Fibroblast of lung (primary cell): ENCODE measurements around the gene FAM169A.

Experiments used
- CTCF ChIP-seq, 2 donors: IDR thresholded peaks in 1 of 2; conservative IDR thresholded peaks in 1 of 2; 1 replicate in 1 of 2; 2 replicates in 1 of 2; pipeline ENCODE4 v1.5.1; 2011 to 2012; ENCODE audit warnings: low read length in 2 of 2, control low read depth in 1 of 2, inconsistent platforms in 1 of 2, low read depth in 1 of 2, mild to moderate bottlenecking in 1 of 2
- EZH2 ChIP-seq: IDR thresholded peaks from 2 replicates; pipeline ENCODE4 v1.5.1; 2012; ENCODE audit warnings: low read length, control low read depth, mild to moderate bottlenecking; ENCODE audit errors: missing control alignments

- TF ChIP-seq EZH2 (no peak), CTCF (conservative IDR thresholded peaks at IDR 0.05 in 1 of 2, IDR thresholded peaks at IDR 0.05 in 1 of 2; ENCODE audit: low read depth in 1 of 2, low read length in 2 of 2) (no peak)
These were observed 23.4 kb upstream of the FAM169A start for GRCh38 chr5:74889523-74890105.
